ENCODE measurements around the gene CD7.
"Not testable (repeated sequence)": the region's sequence is repeated elsewhere in the genome, so short reads cannot be mapped to it uniquely, and the experiment has no call there.

CD7 gene

DNA sequence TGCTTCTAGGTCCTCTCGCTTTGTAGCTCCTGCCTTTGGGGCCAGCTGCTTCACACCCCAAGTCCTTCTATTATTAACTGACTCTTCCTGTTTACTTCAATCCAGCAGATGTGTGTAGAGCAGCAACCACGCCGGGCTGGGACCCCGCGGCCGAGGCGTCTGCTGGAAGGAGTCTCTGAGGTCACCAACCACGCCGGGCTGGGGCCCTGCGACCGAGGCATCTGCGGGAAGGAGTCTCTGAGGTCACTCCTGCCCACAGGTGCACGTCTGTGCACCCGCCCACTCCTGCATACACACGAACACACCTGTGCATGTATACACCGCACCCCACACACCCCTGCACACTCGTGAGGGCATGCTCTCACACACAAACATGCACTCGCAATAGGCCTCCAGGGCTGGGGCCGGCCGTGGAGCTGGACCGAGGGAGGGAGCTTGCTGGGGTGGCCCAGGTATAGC, 33.9 kb upstream of the CD7 start:
- no peak overlapping the region for H3K4me3 ChIP-seq (ENCODE audit: low read length)
- TF ChIP-seq ZNF274 (IDR thresholded peaks at IDR 0.05; ENCODE audit: low read depth, low read length) = no peak

DNA sequence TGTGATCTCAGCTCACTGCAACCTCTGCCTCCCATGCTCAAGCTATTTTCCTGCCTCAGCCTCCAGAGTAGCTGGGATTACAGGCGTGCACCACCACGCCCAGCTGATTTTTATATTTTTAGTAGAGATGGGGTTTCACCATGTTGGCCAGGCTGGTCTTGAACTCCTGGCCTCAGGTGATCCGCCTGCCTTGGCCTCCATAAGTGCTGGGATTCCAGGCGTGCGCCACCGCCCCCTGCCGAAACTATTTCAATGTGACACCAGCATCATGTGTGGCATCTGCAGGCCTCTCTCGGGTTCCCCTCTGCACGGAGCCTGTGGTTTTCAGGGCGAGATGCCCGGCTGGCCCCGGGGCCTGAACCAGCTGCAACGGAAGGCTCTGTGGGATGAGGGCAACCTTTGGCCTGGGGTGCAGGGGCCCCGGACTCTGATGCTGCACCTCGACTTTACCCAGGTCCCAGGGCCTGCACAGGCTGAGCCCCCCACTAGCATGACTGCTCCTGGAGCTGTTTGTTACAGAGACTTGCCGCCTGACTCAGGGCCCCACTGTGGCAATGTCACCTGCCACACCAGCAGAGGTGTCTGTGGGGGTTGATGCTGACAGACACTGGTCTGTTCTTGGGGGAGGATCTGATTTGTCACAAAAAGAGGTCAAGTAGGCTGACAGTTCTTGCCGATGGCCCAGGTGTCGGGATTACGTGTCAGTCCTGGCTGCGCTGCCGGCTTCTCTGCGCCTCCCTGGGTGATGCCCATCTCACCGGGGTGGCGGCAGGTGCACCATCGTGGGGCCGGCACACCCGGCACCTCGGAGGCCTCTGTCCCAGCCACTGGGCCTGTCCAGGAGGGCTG, 33.0 kb upstream of the CD7 start:
- no peak overlapping the region for H3K4me3 ChIP-seq (ENCODE audit: low read length)
- no peak for TF ChIP-seq ZNF274 (IDR thresholded peaks at IDR 0.05; ENCODE audit: low read depth, low read length)

DNA sequence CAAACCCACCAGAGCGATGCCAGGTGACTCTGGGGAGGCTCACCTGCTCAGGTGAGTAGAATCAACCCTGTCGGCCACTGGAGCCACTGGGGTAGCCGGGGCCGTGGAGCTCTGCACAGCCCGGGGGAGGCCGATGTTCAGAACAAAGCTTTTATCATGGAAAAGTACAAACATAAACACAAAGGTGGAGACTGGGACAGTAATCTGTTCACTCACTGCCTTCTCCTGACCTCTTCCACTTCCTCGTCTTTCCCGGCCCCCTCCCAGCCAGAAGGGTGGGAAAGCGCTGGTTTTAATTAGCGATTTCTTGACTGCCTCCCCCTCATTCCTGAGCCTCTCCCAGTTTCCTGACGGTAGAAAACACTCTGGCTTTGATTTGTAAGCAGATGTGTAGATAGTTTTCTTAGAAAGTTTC, 31.9 kb upstream of the CD7 start:
- H3K4me3 ChIP-seq (ENCODE audit: low read length) = no peak overlapping the region
- TF ChIP-seq ZNF274 (IDR thresholded peaks at IDR 0.05; ENCODE audit: low read depth, low read length) = no peak

DNA sequence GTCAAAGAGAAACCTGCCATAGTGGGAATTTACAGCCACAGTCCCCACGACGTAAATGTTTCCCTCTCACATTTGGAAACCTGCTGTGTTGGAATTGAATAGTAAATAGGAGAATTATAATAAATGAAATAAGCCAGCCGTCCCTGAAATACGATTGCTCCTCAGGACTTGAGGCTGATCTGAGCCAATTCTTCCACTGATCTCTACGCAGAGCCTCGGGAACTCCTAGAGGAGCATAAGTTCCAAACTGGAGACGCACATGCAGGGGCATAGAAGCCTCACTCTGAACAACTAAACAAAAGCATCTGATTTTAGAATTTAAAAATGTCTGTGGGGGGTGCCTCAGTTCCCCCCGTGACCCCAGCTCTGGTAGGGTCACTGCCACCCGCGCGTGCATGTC, 31.5 kb upstream of the CD7 start:
- no peak overlapping the region for H3K4me3 ChIP-seq (ENCODE audit: low read length)
- no peak for TF ChIP-seq ZNF274 (IDR thresholded peaks at IDR 0.05; ENCODE audit: low read depth, low read length)

DNA sequence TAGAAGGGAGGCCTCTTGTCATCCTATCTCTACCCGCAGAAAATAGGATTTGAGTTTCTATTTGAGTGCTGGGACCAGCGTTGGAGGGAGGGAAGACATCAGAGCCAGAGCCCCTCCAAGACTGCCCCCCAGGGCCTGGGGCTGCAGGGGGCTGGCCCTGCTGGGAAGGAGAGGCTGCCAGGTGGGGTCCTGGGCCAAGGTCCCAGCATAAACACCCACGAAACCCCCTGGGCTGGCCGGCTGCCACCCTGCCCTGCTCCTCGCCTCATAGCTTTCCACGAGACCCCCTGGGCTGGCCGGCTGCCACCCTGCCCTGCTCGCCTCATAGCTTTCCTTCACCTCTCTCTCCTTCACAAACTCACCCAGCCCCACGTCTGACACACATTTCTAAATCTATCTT, 31.0 kb upstream of the CD7 start:
- TF ChIP-seq ZNF274 (IDR thresholded peaks at IDR 0.05; ENCODE audit: low read depth, low read length) = no peak
- H3K4me3 ChIP-seq (ENCODE audit: low read length) = no peak overlapping the region

DNA sequence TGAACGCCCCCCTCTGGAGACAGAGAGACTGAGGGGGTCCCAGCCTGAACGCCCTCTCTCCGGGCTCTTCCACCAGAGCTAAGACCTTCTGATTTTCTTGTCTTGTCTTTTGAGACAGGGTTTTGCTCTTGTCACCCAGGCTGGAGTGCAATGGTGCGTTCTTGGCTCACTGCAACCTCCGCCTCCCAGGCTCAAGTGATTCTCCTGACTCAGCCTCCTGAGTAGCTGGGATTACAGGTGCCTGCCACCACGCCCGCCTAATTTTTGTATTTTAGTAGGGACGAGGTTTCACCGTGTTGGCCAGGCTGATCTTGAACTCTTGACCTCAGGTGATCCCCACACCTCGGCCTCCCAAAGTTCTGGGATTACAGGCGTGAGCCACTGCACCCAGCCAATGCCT, 30.6 kb upstream of the CD7 start:
- not testable (repeated sequence) for H3K4me3 ChIP-seq (ENCODE audit: low read length)

DNA sequence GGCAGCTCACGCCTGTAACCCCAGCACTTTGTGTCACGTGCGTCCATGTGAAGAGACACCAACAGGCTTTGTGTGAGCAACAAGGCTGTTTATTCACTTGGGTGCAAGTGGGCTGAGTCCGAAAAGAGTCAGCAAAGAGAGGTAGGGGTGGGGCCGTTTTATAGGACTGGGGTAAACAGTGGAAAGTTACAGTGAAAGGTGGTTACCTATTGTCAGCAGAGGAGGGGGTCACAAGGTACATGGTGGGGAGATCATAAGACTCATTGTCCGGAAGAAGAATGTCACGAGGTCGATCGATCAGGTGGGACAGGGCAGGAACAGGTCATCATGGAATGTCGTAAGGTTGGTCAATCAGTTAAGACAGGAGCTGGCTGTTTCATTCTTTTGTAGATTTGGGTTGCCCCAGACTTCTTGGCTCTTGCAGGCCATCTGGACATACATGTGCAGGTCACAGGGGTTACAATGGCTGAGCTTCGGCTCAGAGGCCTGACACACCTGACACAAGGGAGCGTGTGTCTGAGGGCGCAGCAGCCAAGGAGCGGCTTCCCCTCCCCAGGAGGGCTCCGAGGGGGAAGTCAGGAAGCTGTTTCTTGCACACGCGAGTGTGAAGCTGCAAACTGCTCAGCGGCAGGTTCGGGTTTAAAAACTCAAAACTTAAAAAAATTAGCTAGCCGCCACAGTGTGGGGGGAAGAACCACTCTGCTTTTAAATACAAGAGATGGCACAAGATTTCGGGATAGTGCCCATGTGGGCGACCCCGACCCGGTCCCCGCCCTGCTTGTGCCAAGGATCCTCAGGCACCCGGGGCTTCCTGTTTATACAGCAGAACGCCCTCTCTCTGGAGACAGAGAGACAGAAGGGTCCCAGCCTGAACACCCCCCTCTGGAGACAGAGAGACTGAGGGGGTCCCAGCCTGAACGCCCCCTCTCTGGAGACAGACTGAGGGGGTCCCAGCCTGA, 29.2 kb upstream of the CD7 start:
- TF ChIP-seq ZNF274 (IDR thresholded peaks at IDR 0.05; ENCODE audit: low read depth, low read length) = no peak
- H3K4me3 ChIP-seq (ENCODE audit: low read length) = no peak overlapping the region

DNA sequence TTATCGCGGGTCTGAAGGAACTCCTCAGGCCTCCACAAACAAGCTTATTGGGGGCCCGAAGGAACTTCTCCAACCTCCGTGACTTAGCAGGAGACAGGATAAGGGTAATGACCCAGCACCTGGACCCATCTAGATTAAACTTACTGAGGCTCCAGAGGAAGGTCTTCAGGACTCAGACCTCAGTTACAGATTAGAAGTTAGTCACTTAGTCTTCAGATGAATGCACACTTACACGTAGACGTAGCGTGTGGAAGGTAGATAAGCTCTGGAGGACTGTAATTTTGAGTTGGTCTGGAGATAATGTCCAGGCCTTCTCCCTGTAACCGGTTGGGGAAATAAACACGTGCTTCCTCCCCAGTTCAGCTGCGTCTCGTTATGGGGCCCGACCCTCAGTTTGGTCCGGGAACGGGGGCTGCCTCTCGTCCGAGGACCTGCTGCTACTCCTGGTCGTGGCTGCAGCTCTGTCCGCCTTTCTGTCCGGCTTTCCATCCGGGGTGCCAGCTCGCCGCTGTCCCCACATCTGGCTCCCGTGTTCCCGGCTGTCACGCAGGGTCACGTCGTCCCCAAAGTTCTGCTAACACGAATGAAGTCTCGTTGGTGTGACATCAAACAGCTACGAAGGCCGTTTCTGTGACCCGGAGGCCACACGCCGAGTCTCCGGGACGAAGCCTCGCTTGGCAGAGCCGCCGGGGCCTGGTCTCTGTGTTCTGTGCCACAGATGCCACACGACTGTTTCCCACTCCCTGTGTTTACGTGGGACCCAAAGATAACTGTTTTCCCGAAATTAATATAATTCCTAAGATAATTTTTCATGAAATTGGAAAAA, 28.0 kb upstream of the CD7 start:
- H3K4me3 ChIP-seq (ENCODE audit: low read length) = no peak overlapping the region
- no peak for TF ChIP-seq ZNF274 (IDR thresholded peaks at IDR 0.05; ENCODE audit: low read depth, low read length)

DNA sequence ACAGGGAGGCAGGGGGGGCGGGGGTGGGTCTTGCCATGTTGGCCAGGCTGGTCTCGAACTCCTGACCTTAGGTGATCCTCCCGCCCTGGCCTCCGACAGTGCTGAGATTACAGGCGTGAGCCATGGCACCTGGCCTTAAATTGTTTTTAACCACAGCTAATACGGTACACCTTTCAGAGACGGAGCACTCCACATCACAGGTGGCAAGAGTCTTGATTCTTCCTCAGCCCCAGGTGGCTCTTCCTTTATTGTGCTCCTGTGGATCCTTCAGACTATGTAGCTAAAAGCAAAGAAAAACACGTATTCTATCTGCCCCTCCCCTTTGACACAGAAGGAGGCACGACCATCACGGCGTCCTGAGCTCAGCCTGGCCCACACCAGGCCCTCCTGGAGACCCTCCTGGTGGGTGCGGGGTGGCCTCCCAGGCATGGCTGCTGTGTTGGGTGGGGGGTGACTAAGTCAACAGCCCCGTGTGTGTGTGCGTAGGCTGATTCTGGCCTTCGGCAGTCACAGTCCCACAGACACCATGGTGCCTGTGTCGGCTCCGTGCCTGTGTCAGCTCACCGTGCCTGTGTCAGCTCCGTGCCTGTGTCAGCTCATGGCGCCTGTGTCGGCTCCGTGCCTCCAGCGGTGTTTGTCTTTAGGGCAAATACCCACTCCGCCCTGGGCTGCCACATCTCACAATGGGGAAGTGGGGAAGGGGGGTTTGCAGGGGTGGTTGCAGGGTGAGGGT, 26.9 kb upstream of the CD7 start:
- no peak for TF ChIP-seq ZNF274 (IDR thresholded peaks at IDR 0.05; ENCODE audit: low read depth, low read length)
- H3K4me3 ChIP-seq (ENCODE audit: low read length) = no peak overlapping the region

DNA sequence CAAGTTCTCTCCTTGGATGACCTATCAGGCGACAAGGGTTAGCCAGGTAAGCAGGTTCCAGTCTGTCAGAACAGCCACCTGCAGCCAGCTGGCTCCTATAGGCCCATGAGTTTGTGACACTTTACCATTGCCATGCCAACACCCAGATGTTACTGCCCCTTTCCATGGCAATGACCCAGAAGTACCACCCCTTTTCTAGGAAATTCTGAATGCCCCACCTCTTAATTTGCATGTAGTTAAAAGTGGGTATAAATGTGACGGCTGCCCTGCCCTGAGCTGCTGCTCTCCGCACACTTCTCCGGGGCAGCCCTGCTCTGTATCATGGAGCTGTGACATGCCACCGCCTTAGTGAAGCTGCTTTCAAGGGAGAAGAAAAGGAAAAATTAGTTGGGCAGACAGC, 26.2 kb upstream of the CD7 start:
- TF ChIP-seq ZNF274 (IDR thresholded peaks at IDR 0.05; ENCODE audit: low read depth, low read length) = no peak
- no peak overlapping the region for H3K4me3 ChIP-seq (ENCODE audit: low read length)

DNA sequence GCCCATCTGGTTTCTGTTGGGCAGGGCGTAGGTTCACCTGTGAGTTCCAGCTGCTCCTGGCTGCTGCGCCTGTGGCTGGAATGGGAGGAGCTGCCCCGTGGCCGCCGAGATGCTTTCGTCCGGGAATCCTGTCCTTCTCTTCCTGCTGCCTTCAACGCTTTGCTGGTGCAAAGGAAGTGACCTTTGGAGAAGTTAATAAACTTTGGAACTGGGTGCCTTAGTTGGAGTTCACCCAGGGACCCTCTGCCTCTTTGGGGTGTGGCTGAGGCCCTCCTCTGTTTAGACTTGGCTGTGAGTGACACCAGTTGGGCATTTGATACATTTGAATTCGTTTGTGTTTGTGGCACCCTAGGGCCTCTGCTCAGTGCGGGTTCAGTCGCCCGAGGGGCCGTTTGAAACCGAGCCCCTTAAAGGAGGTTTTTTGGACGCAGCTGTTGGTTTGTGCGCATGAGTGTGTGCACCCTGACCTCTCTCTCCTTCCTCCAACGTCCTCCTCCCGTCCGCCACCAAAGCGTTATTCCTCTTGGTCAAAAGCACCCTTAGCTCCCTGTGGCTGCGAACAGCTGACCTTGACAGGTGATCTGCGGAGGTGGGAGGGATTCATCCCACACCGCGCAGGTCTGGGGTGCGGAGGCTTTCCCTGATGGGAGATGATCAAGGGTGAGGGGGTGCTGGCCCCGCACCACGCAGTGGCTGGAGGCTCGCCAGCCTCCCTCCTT, 25.1 kb upstream of the CD7 start:
- no peak for TF ChIP-seq ZNF274 (IDR thresholded peaks at IDR 0.05; ENCODE audit: low read depth, low read length)
- no peak overlapping the region for H3K4me3 ChIP-seq (ENCODE audit: low read length)

DNA sequence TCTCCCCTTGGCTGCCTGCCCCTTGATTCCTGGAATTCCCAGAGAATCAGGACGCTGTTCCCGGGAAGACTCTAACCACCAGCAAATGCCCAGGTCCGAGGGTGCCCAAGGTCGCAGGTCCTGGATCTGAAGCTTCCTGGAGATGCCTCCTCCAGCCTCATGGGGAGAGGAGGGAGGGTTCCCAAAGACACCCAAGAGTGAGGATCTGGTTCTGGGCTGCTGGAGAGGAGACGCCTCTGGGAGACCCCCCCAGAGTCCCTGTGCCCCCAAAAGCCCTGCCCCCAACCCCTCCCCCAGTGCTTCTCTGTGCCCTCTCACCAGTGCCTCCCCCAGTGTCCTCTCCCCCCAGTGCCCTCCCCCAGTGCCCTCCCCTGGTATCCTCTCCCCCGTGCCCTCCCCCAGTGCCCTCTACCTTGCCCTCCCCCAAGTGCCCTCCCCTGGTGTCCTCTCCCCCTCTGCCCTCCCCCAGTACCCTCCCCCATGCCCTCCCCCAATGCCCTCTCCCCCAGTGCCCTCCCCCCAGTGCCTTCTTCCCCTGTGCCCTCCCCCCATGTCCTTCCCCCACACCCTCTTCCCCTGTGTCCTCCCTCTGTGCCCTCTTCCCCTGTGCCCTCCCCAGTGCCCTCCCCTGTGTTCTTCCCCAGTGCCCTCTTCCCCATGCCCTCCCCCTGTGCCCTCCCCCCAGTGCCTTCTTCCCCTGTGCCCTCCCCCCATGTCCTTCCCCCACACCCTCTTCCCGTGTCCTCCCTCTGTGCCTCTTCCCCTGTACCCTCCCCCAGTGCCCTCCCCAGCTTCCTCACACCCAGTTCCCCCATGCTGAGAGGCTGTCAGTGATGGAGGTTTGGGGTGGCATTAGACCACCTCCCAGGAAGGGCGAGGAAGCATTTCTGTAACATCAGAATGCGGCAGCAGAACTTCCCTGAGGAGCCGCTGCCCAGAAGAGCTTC, 22.5 kb upstream of the CD7 start:
- TF ChIP-seq ZNF274 (IDR thresholded peaks at IDR 0.05; ENCODE audit: low read depth, low read length) = no peak
- no peak overlapping the region for H3K4me3 ChIP-seq (ENCODE audit: low read length)

Data from GM08714 (cell line).